GM18526 (cell line): ENCODE data around the gene SPINK5.

Experiments
- POLR2A ChIP-seq: IDR thresholded peaks from 3 replicates; pipeline ENCODE4 v1.6.1; 2011; ENCODE audit not compliant: insufficient read length; ENCODE audit errors: extremely low read depth

SPINK5 gene

DNA sequence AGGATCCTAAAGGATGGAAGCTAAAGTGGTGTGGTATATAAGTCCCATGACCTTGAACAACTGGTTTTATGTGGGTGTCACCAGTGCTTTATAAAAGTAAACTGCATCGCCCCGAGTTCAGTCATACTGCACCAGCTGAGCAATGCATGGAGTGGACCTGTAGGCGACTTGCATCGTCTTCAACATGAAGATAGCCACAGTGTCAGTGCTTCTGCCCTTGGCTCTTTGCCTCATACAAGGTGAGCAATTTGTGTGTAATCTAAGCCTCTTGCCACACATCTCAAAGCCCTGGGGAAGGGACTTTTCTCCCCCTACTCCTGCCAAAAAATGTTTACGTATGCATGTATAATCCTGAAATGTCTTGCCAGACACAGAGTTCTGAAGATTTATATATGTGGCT lies at the start of gene SPINK5:
Gene SPINK5, plus strand, starts transcription at position 120 of the 400 bp plus-strand sequence. Its CDS starts 65 bp downstream, at position 185.
- no peak for TF ChIP-seq POLR2A

DNA sequence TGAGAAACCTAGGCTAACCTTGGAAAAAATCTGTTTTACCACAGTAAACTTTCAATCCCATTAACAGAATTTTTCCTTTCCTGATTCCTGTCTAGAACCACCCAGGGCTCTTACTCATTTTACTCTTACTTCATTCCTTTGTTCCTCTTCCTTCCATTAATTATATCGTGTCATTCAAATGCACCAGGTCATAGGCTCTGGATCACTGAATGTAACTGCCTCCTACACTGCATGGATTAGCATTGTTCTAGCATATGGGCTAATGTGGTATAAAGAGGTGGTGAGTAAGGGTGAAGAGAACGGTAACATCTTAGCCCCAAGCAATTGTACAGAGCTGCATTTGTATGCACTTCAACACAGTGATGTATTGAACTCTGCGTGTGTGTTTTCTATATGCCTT lies 49.5 kb upstream of the SPINK5 start:
- no peak for TF ChIP-seq POLR2A

DNA sequence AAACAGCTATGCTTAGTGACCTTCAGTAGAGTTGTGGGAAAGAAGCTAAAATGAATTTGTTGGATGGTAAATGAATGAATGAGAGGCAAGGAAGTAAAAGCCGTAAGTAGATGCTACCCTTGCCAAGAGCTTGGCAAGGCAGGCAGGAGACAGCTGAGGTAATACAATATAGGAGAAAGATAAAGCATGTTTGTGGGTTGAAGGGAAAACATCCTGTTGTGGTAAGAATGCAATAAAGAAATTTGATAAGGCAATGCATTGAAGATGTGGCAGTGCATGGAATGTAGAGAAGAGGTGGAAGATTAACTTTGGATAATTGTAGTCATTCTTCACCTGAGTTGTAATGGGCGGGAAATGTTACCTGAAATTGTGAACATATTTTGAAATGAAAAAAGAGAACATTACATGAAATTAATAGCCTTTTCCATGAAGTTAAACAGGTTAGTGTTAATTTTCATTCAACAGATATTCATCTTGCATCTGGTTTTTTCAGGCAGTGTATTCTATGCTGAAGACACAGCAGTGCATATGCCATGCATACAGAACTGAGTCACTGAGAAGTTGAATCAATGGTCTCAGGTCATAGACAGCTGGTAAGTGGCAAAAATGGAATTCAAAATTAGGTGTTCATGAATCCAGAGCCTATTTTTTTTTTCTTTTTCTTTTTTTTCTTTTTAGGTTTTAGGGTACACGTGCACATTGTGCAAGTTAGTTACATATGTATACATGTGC lies 43.4 kb upstream of the SPINK5 start:
- TF ChIP-seq POLR2A: no peak

DNA sequence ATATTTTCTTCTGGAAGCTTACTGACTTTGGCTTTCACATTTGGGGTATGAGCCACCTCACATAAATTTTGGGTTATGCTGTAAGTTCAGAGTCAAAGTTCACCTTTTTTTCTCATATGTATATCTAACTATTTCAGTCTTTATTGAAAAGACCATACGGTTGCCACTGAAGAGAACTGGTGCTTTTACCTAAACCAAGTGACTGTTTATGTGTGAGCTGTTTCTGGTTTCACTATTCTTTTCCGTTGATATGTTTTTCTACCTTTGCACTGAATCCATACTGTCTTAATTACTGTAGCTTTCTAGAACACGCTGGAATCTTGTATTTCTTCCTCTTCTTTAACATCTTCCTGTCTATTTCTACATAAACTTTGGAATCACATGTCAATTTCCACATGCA lies 36.3 kb upstream of the SPINK5 start:
- TF ChIP-seq POLR2A: no peak

DNA sequence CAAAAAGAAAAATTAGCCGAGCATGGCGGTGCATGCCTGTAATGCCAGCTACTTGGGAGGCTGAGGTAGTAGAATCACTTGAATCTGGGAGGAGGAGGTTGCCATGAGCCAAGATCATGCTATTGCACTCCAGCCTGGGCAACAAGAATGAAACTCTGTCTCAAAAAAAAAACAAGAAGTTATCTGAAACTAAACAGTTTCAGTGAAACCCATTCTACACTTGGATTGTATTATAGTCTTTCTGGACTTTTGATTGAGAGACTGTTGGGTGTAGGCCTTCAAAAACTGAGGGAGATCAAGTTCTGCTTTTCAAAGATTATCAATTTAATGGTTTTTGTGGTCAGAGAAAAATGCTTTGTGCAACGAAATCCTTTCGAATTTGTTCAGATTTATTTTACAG lies 34.6 kb upstream of the SPINK5 start:
- no peak for TF ChIP-seq POLR2A

DNA sequence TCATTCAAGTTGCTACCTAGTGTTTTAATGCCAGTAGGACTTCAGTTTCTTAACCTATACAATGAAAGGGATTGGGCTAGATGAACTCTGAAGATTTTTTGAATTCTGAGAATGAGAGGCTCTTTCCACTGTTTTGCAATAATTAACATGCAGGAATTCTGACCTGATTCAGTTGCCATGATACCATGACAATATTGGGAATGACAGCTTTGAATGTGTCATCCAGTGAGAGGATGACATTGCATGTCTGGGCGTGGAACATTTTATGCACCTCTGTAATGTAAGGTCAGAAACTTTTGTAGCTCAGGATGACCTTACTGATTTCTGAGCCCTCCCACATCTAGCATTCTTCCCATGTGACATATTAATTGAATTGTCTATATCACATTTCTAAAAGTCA lies 30.6 kb upstream of the SPINK5 start:
- no peak for TF ChIP-seq POLR2A

DNA sequence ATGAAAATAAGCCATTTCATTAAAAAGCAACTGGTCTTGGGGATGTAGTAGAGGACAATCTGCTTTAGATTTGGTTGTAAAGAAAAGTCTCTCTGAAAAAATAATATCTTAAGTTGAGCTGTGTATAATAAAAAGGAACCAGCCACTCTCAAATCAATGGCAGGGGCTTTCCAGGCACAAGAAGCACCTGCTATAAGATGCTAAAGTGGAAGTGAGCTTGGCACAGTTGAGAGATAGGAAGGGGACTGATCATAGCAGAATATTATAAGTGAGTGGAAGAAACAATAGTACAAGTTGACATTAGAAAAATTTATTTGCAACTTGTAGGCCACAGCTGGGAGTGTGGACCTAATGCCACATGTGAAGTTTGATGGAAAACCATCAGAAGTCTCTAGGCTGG lies 28.1 kb upstream of the SPINK5 start:
- no peak for TF ChIP-seq POLR2A

DNA sequence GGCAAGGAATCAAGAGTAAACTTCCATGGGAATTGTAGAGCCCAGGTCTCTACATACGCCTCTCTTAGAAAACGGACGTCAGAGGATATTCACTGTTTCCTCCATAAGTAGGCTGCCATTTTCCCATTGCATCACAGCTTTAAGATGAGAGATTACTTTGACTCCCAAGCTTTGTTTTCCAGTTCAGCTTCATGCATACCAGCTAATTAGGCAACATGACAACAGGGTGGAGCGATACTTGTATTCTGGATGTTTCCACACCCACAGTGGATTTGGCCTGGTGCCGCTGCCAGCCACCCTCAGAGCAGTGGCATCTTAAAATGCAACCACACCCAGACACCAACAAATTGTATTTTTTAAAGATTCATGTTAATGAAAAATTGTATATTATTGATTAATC lies 20.9 kb upstream of the SPINK5 start:
- no peak for TF ChIP-seq POLR2A

- TF ChIP-seq POLR2A: no peak
Measured at GRCh38 chr5:148043705-148044104, 20.1 kb upstream of the SPINK5 start.

DNA sequence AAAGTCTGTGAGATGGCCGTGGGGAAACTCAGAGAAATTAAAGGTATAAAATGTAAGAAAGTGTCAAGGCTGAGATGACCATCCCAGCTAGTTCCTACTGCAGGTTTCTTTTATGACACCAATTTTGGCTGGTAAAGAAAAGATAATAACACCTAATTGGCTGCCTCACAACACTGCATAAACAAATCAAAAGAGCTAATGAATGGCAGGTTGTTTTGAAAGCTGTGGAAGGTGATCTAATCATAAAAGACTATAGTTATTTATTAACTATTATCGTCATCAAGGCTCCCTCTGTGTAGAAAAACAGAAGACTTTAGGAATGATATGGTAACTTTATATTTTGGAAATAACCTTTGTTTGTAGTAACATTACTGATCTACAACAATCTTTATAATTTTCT lies 3.5 kb upstream of the SPINK5 start:
- no peak for TF ChIP-seq POLR2A

DNA sequence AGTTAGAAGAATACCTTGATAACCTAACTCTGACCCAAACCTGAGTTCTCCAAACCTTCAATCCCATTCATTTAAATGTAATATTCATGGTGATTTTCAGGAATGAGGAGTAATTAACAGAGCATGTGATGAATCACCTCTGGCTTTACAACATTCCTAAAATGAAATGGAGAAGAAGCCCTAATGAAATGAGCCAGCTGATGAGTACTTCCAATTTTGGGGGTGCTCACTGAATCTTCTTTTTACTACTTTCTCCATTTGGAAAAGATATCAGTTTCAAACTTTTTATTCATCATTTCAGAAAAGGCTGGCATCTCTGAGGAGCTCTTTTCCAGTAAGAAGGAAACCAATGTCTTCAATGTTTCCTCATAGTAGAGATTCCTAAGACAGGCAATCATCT lies 2.9 kb upstream of the SPINK5 start:
- no peak for TF ChIP-seq POLR2A

- TF ChIP-seq POLR2A: no peak
Measured at GRCh38 chr5:148070621-148071020, 6.8 kb downstream of the SPINK5 start.

DNA sequence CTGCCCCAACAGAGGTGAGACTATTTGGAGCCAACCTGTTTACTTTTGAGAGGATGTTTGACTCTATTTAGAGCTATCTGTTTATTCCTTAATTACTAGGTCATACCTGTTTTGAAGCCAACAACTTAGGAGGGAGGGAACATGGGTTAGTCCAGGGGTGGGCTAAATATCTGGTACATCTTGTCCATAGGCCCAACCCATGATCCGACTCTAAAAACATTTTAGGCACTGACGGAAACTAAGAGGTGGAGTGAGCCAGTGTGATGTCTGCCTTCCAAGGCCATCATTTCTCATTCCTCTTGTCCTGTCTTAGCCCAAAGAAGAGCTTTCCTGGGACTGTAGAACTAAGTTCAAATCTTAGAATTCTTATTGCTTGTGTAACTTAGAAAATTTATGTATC lies 8.4 kb downstream of the SPINK5 start:
- TF ChIP-seq POLR2A: no peak

DNA sequence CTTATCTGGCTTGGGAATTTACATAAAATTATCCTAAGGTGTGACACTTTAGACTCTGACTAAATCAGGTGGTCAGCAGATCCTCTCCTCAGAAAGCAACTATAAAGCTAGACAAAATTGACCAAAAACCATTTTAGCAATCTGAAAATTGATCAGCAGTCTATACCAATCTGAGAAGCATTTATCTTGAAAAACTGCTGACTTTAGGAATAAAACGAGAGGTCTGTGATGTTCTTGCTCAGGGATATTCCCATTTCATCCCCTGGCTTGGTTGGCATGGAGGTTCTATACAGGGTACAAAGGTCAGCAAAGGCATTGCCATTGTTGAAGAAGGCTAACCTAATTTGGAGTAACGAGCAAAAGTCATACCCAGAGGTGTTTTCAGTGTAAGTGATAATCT lies 11.7 kb downstream of the SPINK5 start:
- TF ChIP-seq POLR2A: no peak

GRCh38 chr5:148083203-148083602 lies 19.4 kb downstream of the SPINK5 start:
- TF ChIP-seq POLR2A: no peak

- no peak for TF ChIP-seq POLR2A
Measured at GRCh38 chr5:148084269-148084668, 20.5 kb downstream of the SPINK5 start.

DNA sequence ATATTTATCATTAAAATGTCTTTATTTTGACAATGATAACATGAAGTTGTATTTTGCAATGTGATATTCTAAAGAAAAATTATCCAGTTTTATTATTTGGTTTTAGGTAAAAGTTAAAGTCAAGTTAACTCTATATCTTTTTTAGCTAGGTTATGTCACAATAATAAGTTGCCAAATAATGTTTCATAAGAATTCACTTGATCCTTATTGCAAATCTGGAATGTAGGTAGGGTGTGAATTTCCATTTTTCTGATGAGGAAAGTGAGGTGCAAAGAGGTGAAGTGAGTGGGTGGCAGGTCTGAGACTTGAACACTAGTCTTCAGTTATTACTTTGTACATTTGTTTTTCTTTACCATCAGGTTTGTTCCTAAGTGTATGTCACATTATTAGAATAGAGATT lies 21.5 kb downstream of the SPINK5 start:
- TF ChIP-seq POLR2A: no peak
